HEK293 (cell line): Measurements from ENCODE around the gene EIF5A.

Experiments used
- CTCF ChIA-PET: fragments of 350-600 bp; formaldehyde crosslinking; extraction: SDS; loops from one replicate; lab custom pipeline; 2021; ENCODE audit warnings: antibody characterized with exemption; lab: Yijun Ruan, JAX
- POLR2A ChIA-PET: fragments of 300-600 bp; formaldehyde crosslinking; extraction: SDS; loops from one replicate; lab custom pipeline; 2020; ENCODE audit warnings: antibody characterized with exemption, inconsistent platforms; lab: Yijun Ruan, JAX
- H3K27ac ChIP-seq: fragments of 200-500 bp; sonication (Bioruptor generic); 2 replicates; pipeline ENCODE4 v1.5.1; 2014; ENCODE audit warnings: low read depth, low read length, control low read depth, inconsistent platforms; ENCODE audit errors: extremely low read depth
- H3K36me3 ChIP-seq, 2 experiments: fragments of 200-500 bp in 1 of 2; sonication (Bioruptor generic) in 1 of 2; 1 replicate in 1 of 2; 2 replicates in 1 of 2; pipeline ENCODE4 v1.5.1; 2014 to 2017; ENCODE audit warnings: inconsistent platforms in 2 of 2, low read length in 2 of 2; ENCODE audit not compliant: control insufficient read depth in 2 of 2, insufficient read depth in 1 of 2
- H3K4me1 ChIP-seq: fragments of 200-500 bp; sonication (Bioruptor generic); 2 replicates; pipeline ENCODE4 v1.5.1; 2014; ENCODE audit warnings: mild to moderate bottlenecking, low read length, inconsistent platforms; ENCODE audit not compliant: control insufficient read depth, insufficient read depth
- H3K4me3 ChIP-seq: 2 replicates; pipeline ENCODE4 v1.5.1; 2011; ENCODE audit warnings: low read depth, mild to moderate bottlenecking, control low read depth, low read length, moderate library complexity
- H3K9me3 ChIP-seq: fragments of 200-500 bp; sonication (Bioruptor generic); 2 replicates; pipeline ENCODE4 v1.5.1; 2014; ENCODE audit warnings: low read depth, low read length, inconsistent platforms; ENCODE audit not compliant: control insufficient read depth, insufficient read depth
- KLF1 ChIP-seq: fragments of 450-650 bp; formaldehyde crosslinking; IDR thresholded peaks from 2 replicates; pipeline ENCODE4 v1.5.1; 2016; ENCODE audit warnings: missing biosample characterization, missing genetic modification characterization
- KLF10 ChIP-seq: fragments of 450-650 bp; IDR thresholded peaks from 2 replicates; pipeline ENCODE4 v1.5.1; 2018; ENCODE audit warnings: missing biosample characterization, mild to moderate bottlenecking, missing genetic modification characterization
- KLF7 ChIP-seq: fragments of 450-650 bp; formaldehyde crosslinking; IDR thresholded peaks from 2 replicates; pipeline ENCODE4 v1.5.1; 2016; ENCODE audit warnings: missing biosample characterization, missing genetic modification characterization, borderline replicate concordance
- MZF1 ChIP-seq: fragments of 450-650 bp; formaldehyde crosslinking; IDR thresholded peaks from 2 replicates; pipeline ENCODE4 v1.5.1; 2017; ENCODE audit warnings: missing biosample characterization, missing genetic modification characterization, borderline replicate concordance
- SCRT2 ChIP-seq: fragments of 450-650 bp; formaldehyde crosslinking; IDR thresholded peaks from 2 replicates; pipeline ENCODE4 v1.5.1; 2016; ENCODE audit warnings: missing biosample characterization, missing genetic modification characterization
- SP2 ChIP-seq: fragments of 450-650 bp; formaldehyde crosslinking; IDR thresholded peaks from 2 replicates; pipeline ENCODE4 v1.5.1; 2016; ENCODE audit warnings: missing biosample characterization, missing genetic modification characterization
- ZNF133 ChIP-seq: fragments of 450-650 bp; formaldehyde crosslinking; IDR thresholded peaks from 2 replicates; pipeline ENCODE4 v1.5.1; 2016; ENCODE audit warnings: missing biosample characterization, missing genetic modification characterization
- ZNF23 ChIP-seq: fragments of 450-650 bp; formaldehyde crosslinking; IDR thresholded peaks from 2 replicates; pipeline ENCODE4 v1.5.1; 2016; ENCODE audit warnings: missing biosample characterization, missing genetic modification characterization, borderline replicate concordance
- ZNF239 ChIP-seq: fragments of 450-650 bp; formaldehyde crosslinking; IDR thresholded peaks from 2 replicates; pipeline ENCODE4 v1.5.1; 2016; ENCODE audit warnings: missing biosample characterization, missing genetic modification characterization
- ZNF600 ChIP-seq: fragments of 450-650 bp; formaldehyde crosslinking; IDR thresholded peaks from 2 replicates; pipeline ENCODE4 v1.5.1; 2016; ENCODE audit warnings: missing biosample characterization, missing genetic modification characterization
- TF ChIP-seq, protein P1 (sequence below): fragments of 450-650 bp; formaldehyde crosslinking; IDR thresholded peaks from 2 replicates; pipeline ENCODE4 v1.5.1; 2016; ENCODE audit warnings: missing biosample characterization, missing genetic modification characterization, low read depth
- TF ChIP-seq, protein P2 (sequence below): fragments of 450-650 bp; formaldehyde crosslinking; IDR thresholded peaks from 2 replicates; pipeline ENCODE4 v1.5.1; 2016; ENCODE audit warnings: missing biosample characterization, missing genetic modification characterization, borderline replicate concordance
- TF ChIP-seq, protein P3 (sequence below): fragments of 450-650 bp; formaldehyde crosslinking; IDR thresholded peaks from 2 replicates; pipeline ENCODE4 v1.5.1; 2016; ENCODE audit warnings: missing biosample characterization, missing genetic modification characterization

Gene EIF5A

DNA sequence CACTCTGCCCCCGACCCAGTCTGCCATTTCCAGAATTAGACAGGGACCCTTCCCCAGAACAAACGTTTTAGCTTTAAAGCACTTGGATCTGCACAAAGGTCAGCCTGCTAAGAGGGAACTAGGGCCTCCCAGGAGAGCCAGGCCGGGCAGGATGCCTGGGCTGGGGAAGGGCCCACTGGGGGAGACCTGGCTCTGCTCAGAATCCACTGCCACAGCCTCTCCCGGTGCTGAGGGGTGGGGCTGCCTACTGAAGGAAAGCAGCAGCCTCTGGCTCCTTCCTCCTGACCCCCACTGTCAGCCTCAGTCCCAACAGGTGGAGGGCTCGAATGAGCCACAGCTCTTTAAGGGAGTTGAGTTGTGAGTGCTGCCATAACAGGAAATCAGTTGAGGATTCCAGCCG, 14.7 kb upstream of the EIF5A start:
- Histone ChIP-seq H3K9me3 (no peaks in the 10 kb centered on the region), H3K27ac (no peak overlapping the region)
- TF ChIP-seq, protein P1, sequence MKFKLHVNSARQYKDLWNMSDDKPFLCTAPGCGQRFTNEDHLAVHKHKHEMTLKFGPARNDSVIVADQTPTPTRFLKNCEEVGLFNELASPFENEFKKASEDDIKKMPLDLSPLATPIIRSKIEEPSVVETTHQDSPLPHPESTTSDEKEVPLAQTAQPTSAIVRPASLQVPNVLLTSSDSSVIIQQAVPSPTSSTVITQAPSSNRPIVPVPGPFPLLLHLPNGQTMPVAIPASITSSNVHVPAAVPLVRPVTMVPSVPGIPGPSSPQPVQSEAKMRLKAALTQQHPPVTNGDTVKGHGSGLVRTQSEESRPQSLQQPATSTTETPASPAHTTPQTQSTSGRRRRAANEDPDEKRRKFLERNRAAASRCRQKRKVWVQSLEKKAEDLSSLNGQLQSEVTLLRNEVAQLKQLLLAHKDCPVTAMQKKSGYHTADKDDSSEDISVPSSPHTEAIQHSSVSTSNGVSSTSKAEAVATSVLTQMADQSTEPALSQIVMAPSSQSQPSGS (tag by site-specific recombination): no peak
- peak; percentile 47; the same call in 1 of the 2 replicates for TF ChIP-seq SCRT2 (tag by site-specific recombination)
- TF ChIP-seq, all 188 proteins: peak for 1
- ChIA-PET POLR2A (interaction anchor here (1.1 to 2.3 kb wide), 4 partner anchors 12 to 72 kb away, joined by 3 to 6 read pairs (median 4); partner anchors contain the start of genes CTDNEP1, GABARAP and SLC2A4), CTCF (interaction anchor here (0.9 to 3.8 kb wide), 3 partner anchors 12 to 247 kb away, joined by 8 to 33 read pairs (median 13); partner anchors contain the start of gene SLC2A4)
- Histone ChIP-seq H3K36me3 (no peaks in the 10 kb centered on the region), H3K4me1 (peaks cover 6% of the 10 kb centered on the region; the same call in 1 of the 2 replicates), H3K4me3 (no peak overlapping the region)

DNA sequence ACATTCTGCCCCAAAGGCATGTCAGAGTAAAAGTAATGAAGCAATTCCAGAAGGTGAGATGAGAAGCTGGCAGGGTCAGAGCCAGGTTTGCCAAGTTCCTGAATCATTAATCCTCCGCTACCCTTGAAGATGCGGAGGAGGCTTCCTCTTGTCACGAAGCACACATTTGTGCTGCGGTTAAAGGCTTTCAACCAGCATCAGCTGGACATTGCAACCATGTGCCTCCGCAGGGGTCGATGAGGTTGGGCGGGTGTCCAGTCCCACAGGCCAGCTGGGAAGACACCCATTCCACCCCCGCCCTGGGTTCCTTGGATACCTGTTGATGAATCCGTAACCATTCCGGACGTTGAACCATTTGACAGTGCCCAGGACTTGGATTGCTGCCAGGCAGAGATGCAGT, 14.3 kb upstream of the EIF5A start:
- H3K9me3 ChIP-seq: no peaks in the 10 kb centered on the region
- no peaks in the 10 kb centered on the region for H3K36me3 ChIP-seq
- H3K4me1 ChIP-seq: peaks cover 6% of the 10 kb centered on the region; the same call in 1 of the 2 replicates
- ChIA-PET POLR2A (interaction anchor here (1.3 to 2.3 kb wide), 3 partner anchors 12 to 59 kb away, joined by 3 to 6 read pairs (median 4); partner anchors contain the start of genes DVL2, GABARAP and SLC2A4), CTCF (interaction anchor here (0.7 to 3.8 kb wide), 4 partner anchors 12 to 27 kb away, joined by 3 to 33 read pairs (median 6); partner anchors contain the start of gene SLC2A4)
- no peak overlapping the region for H3K4me3 ChIP-seq
- no peak overlapping the region for H3K27ac ChIP-seq
- TF ChIP-seq ZNF239 (tag by site-specific recombination) (no peak), SCRT2 (tag by site-specific recombination) (peak; percentile 42; the same call in 1 of the 2 replicates), ZNF600 (tag by site-specific recombination) (peak; percentile 83)

DNA sequence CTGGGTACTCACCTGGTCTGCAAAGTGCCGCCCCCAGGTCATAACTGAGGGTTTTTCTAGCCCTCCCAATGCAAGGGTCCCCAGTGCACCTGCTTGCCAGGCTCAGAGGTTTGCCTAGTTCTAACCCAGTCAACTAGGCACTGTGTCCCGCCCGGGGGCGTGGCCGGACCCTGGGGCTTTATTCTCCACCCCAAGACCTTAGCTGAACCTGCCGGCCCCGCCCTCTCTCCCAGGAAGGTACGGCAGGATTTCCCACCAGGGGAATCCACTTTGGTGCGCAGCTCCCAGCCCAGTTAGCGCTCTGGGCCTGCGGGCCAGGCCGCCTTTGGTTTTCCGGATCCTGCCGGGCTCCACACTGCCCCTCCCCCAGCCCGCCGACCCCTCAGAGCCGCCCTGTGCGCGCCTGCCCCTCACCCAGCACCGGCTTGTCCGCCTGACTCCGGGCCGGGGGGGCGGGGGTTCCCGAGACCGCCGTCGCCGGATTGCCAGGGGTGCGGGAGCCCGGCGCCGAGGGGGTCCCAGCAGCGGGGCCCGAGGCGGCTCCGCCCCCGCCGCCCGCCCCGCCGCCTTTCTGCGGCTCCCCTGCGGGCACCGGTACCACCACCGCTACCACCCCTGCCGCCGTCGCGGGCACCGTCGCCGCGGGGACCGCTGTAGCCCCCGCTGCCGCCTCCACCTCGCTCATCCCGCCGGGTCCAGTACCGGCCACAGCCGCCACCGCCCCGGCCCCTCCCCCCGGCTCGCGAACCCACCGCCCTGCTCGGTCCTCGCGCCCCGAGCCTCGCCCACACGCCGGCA, 13.4 kb upstream of the EIF5A start:
- Histone ChIP-seq H3K27ac (no peak overlapping the region; the same call in 1 of the 2 replicates), H3K4me3 (no peak overlapping the region), H3K9me3 (no peaks in the 10 kb centered on the region), H3K36me3 (no peaks in the 10 kb centered on the region), H3K4me1 (peaks cover 6% of the 10 kb centered on the region; the same call in 1 of the 2 replicates)
- ChIA-PET CTCF (interaction anchor here (0.6 to 3.8 kb wide), 6 partner anchors 11 to 232 kb away, joined by 3 to 33 read pairs (median 4); partner anchors contain the start of gene SLC2A4), POLR2A (interaction anchor here (0.6 to 2.3 kb wide), 4 partner anchors 13 to 876 kb away, joined by 3 to 6 read pairs (median 4); partner anchors contain the start of genes DVL2, GABARAP and SLC2A4)
- TF ChIP-seq KLF10 (tag by site-specific recombination) (peak; percentile 34; the same call in 1 of the 2 replicates), ZNF23 (tag by site-specific recombination) (no peak), KLF7 (tag by site-specific recombination) (no peak), SP2 (0 out of 2 replicates have a peak, but pooled peaks have one; percentile 19), KLF1 (tag by site-specific recombination) (peak; percentile 95), ZNF133 (tag by site-specific recombination) (no peak), MZF1 (no peak)
- TF ChIP-seq, protein P2, sequence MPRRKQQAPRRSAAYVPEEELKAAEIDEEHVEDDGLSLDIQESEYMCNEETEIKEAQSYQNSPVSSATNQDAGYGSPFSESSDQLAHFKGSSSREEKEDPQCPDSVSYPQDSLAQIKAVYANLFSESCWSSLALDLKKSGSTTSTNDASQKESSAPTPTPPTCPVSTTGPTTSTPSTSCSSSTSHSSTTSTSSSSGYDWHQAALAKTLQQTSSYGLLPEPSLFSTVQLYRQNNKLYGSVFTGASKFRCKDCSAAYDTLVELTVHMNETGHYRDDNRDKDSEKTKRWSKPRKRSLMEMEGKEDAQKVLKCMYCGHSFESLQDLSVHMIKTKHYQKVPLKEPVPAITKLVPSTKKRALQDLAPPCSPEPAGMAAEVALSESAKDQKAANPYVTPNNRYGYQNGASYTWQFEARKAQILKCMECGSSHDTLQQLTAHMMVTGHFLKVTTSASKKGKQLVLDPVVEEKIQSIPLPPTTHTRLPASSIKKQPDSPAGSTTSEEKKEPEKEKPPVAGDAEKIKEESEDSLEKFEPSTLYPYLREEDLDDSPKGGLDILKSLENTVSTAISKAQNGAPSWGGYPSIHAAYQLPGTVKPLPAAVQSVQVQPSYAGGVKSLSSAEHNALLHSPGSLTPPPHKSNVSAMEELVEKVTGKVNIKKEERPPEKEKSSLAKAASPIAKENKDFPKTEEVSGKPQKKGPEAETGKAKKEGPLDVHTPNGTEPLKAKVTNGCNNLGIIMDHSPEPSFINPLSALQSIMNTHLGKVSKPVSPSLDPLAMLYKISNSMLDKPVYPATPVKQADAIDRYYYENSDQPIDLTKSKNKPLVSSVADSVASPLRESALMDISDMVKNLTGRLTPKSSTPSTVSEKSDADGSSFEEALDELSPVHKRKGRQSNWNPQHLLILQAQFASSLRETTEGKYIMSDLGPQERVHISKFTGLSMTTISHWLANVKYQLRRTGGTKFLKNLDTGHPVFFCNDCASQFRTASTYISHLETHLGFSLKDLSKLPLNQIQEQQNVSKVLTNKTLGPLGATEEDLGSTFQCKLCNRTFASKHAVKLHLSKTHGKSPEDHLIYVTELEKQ (tag by site-specific recombination): no peak
- TF ChIP-seq, protein P3, sequence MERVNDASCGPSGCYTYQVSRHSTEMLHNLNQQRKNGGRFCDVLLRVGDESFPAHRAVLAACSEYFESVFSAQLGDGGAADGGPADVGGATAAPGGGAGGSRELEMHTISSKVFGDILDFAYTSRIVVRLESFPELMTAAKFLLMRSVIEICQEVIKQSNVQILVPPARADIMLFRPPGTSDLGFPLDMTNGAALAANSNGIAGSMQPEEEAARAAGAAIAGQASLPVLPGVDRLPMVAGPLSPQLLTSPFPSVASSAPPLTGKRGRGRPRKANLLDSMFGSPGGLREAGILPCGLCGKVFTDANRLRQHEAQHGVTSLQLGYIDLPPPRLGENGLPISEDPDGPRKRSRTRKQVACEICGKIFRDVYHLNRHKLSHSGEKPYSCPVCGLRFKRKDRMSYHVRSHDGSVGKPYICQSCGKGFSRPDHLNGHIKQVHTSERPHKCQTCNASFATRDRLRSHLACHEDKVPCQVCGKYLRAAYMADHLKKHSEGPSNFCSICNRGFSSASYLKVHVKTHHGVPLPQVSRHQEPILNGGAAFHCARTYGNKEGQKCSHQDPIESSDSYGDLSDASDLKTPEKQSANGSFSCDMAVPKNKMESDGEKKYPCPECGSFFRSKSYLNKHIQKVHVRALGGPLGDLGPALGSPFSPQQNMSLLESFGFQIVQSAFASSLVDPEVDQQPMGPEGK (tag by site-specific recombination): 0 out of 2 replicates have a peak, but pooled peaks have one; percentile 20
